Suprapubic skin (tissue), 3 donors: ENCODE data around the gene ADAMTS17.

Experiments used
- POLR2A ChIP-seq, 2 donors: fragments of 450-650 bp; IDR thresholded peaks; one replicate each; pipeline ENCODE4 v1.6.1; 2017; ENCODE audit warnings: antibody characterized with exemption in 2 of 2, mild to moderate bottlenecking in 2 of 2, moderate library complexity in 2 of 2
- TF ChIP-seq, protein P1 (sequence below), 2 donors: fragments of 200-600 bp in 1 of 2; fragments of 450-650 bp in 1 of 2; sonication (generic) in 1 of 2; IDR thresholded peaks; one replicate each; pipeline ENCODE4 v1.5.1; 2016 to 2019; ENCODE audit warnings: antibody characterized with exemption in 2 of 2, mild to moderate bottlenecking in 1 of 2, moderate library complexity in 1 of 2

DNA sequence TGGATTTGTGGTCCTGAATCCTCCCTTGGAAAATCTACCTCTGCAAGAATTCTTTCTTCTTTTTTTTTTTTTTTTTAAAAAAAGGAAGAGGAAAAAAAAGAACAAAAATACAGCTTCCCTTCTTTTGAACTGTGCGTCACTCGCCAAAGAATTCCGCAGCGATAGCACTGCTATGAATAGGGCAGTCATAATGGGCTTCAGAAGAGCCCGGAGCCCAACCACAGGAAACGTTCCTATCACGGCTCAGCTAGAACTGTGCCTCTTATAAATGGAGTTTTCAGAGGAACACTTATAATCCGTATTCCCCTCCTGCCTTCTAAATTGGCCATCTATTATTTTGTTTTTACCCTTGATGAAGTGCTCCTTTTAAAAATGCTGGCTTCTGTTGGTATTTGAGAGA lies 227.7 kb downstream of the ADAMTS17 start:
- no peak for TF ChIP-seq POLR2A (IDR thresholded peaks at IDR 0.05)
- TF ChIP-seq, protein P1, sequence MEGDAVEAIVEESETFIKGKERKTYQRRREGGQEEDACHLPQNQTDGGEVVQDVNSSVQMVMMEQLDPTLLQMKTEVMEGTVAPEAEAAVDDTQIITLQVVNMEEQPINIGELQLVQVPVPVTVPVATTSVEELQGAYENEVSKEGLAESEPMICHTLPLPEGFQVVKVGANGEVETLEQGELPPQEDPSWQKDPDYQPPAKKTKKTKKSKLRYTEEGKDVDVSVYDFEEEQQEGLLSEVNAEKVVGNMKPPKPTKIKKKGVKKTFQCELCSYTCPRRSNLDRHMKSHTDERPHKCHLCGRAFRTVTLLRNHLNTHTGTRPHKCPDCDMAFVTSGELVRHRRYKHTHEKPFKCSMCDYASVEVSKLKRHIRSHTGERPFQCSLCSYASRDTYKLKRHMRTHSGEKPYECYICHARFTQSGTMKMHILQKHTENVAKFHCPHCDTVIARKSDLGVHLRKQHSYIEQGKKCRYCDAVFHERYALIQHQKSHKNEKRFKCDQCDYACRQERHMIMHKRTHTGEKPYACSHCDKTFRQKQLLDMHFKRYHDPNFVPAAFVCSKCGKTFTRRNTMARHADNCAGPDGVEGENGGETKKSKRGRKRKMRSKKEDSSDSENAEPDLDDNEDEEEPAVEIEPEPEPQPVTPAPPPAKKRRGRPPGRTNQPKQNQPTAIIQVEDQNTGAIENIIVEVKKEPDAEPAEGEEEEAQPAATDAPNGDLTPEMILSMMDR (IDR thresholded peaks at IDR 0.05), result no peak
